SW 1271 (cell line): ENCODE measurements around the gene MTFMT.
"Not testable (repeated sequence)": the region's sequence is repeated elsewhere in the genome, so short reads cannot be mapped to it uniquely, and the experiment has no call there.

ENCODE experiments used
- DNase-seq, 2 experiments: peaks; one replicate each; lab custom pipeline; 2025; lab: John Stamatoyannopoulos, UW

Gene MTFMT

GRCh38 chr15:65038836-65039235 is 9.4 kb upstream of the MTFMT start:
- no peak for DNase-seq

DNA sequence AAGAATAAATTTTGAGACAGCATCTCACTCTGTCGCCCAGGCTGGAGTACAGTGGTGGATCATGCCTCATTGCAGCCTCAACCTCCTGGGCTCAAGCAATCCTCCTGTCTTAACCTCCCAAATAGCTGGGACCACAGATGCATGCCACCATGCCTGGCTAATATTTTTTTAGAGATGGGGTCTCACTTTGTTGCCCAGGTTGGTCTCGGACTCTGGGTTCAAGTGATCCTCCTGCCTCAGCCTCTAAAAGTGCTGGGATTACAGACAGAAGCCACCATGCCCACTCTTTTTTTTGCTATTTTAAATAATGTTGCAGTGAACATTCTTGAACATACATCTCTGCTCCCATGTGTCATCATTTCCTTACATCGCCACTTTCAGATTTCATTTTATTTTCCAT is 9.0 kb upstream of the MTFMT start:
- DNase-seq = no peak

- DNase-seq = no peak
Measured at GRCh38 chr15:65037309-65037708, 7.9 kb upstream of the MTFMT start.

- DNase-seq = no peak
Measured at GRCh38 chr15:65034719-65035118, 5.3 kb upstream of the MTFMT start.

DNA sequence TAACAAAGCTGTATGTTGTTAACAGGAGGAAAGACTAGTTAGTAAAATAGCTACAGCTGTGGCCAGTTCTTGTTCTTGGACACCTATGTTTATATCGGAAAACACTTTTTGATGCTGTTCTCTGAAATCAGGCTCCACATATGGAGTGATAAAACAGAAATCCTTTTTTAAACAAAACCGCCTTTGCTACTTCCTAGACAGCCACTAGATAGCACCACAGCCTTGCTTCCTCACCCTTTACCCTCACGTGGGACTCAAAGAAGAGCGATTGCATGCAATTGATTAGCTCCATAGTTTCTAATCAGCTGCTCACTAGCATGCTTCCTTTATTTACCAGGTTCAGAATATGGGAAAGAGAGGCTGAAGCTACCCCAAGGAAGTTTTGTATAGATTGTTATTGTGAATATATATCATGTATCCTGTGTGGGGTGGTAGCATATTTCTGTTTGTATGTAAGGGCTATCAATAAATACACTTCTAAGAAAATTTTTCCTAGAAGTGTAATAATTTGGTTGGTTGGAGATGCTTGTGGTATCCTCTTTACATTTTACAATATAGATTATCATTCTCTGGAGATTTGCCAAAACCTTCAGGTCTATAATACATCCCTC is 4.3 kb upstream of the MTFMT start:
- DNase-seq = peak in 1 of 2 experiments; percentile 35

- no peak for DNase-seq
Measured at GRCh38 chr15:65032801-65033537, 3.5 kb upstream of the MTFMT start.

DNA sequence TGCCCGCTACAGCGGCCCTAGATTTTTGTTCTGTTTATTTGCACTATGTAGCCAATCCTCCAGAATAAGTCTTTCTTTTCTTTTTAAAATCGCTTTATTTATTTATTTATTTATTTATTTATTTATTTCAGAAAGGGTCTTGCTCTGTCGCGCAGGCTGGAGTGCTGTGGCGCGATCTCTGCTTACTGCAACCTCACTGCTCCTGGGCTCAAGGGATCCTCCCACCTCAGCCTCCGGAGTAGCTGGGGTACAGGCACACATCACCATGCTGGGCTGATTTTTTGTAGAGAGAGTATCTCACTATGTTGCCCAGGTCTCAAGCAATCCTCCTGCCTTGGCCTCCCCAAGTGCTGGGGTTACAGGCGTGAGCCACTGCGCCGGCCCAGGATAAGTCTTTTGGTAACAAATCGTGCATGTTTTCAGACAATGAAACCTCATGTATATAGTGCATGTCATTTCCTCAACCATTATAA is 333 bp upstream of the MTFMT start:
- no peak for DNase-seq

GRCh38 chr15:65028338-65028737 is 1.1 kb downstream of the MTFMT start:
- DNase-seq = no peak

- DNase-seq = no peak
Measured at GRCh38 chr15:65027593-65027992, 1.8 kb downstream of the MTFMT start.

DNA sequence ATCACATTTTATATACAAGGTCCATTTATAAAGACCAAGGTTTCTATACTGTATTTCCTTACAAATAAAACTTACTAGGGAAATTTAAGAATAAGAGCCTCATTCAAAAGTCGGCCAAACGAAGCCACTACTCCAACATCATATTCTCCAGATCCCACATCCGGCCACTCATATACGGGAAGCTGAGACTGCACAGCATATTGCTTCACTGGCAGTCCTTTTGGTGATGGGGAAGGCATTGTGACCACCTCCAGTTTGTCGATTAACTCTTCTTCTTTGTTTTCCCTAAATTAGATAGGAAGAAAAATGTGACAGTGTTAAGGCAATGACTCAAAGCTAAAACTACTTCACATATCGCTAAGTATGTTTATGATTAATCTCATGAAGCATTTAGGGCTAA is 2.7 kb downstream of the MTFMT start:
- DNase-seq = no peak

DNA sequence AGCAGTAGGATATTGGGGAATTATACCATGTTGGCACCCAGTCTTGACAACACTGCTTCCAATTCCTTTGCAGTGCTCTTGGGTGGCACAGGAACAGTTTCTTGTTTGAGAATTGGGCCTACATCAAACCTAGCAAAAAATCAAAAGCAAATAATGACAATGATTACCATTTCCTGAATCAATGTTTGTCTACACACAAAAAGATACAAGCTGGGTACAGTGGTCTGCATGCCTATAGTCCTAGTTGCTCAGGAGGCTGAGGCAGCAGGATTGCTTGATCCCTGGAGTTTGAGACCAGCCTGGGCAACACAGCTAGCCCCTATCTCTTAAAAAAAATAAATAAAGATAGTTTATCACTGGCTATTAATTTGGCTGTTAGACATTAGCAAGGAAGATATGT is 8.0 kb downstream of the MTFMT start:
- no peak for DNase-seq

- no peak for DNase-seq
Measured at GRCh38 chr15:65020419-65020818, 9.0 kb downstream of the MTFMT start.

GRCh38 chr15:65011198-65011597 is 18.2 kb downstream of the MTFMT start:
- DNase-seq = not testable (repeated sequence)

- no peak for DNase-seq
Measured at GRCh38 chr15:65008983-65009382, 20.5 kb downstream of the MTFMT start.

GRCh38 chr15:65006876-65007275 is 22.6 kb downstream of the MTFMT start:
- DNase-seq = no peak

DNA sequence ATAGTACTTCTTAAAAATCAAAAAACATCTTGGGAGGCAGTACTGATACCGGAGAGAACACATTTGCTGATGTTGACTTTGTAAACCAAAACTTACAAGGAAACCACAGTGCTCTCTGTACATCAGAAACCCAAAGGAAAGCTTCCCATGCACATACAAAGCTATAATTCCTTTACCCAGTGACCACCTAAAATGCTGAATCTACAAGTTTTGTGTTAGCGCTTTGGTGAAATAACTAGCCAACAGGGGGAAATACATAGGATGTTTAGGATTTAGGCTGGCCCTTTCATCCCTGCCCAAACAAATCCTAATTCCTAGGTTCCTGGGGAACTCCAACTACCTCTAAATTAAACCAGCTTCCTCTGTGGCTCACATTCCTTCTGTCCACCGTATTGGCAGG is 24.4 kb downstream of the MTFMT start:
- DNase-seq = no peak

GRCh38 chr15:64997745-64998375 is 31.6 kb downstream of the MTFMT start:
- DNase-seq = no peak

DNA sequence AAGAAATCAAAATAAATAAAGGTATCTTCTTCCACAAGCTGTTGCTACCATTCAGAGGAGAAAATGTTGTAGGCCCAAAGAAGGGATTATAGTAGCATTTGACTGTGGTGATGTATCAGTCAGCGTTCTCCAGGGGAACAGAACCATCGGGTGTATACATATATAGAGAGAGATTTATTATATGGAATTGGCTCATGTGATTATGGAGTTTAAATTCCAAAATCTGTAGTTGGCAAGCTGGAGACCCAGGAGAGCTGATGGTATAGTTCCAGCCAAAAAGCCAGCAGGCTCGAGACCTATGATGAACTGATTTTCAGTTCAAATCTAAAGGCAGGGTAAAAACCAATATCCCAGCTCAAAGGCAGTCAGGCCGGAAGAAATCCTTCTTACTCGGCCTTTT is 32.4 kb downstream of the MTFMT start:
- no peak for DNase-seq

GRCh38 chr15:64993290-64993689 is 36.1 kb downstream of the MTFMT start:
- no peak for DNase-seq

- DNase-seq = no peak
Measured at GRCh38 chr15:64991536-64992135, 37.8 kb downstream of the MTFMT start.

- DNase-seq = no peak
Measured at GRCh38 chr15:64990168-64990470, 39.3 kb downstream of the MTFMT start.

DNA sequence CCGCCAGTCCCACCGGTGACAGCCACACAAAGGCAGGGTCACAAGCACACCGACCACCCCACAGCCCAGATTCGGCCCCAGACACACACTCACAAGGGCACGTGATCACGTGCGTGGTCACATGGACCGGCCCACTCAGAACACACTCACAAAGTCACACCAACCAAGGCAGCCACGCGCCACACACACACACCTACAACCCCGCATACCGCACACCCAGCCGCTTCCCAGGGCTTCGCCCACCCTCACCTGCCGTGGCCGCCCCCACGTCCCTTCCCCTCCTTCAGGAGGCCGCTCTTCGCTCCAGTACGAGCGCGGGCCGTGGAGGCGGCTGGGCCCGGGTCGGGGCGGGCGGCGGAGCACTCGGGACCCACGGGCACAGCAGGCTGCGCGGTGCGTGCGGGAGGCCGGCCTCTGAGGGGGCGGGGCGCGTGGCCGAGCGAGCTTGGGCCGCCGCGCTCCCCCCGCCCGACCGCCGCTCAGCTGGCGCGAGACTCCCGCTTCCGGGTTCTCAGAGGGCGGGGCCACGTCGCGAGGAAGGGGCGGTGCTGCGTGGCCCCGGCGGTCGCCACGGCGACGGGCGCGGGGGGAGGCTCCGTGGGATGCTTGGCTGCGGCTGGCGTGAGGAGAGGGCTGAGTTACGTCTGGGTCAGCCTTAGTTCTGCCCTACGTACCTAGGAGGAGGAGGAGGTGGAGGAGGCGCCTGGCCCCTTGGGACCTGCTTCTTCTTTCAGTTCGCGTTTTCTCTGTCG is 39.8 kb downstream of the MTFMT start, which contains the start of gene SPG21:
TSS of gene SPG21 (minus strand) at position 499 of the 752 bp plus-strand sequence. CDS start 6,345 bp downstream, outside the sequence.
- peak; percentile 87 to 95 for DNase-seq
